DND-41 (cell line): Measurements from ENCODE around the gene SYNDIG1.

ENCODE experiments used
- CTCF ChIP-seq: IDR thresholded peaks from 2 replicates; pipeline ENCODE4 v1.5.1; 2012; ENCODE audit warnings: borderline replicate concordance, low read length, moderate library complexity, mild to moderate bottlenecking; ENCODE audit not compliant: poor library complexity, severe bottlenecking; ENCODE audit errors: extremely low read depth
- EZH2 ChIP-seq: IDR thresholded peaks from 3 replicates; pipeline ENCODE4 v1.6.1; 2012; ENCODE audit warnings: borderline replicate concordance, low read depth, mild to moderate bottlenecking, moderate library complexity, low read length, inconsistent platforms; ENCODE audit not compliant: severe bottlenecking

DNA sequence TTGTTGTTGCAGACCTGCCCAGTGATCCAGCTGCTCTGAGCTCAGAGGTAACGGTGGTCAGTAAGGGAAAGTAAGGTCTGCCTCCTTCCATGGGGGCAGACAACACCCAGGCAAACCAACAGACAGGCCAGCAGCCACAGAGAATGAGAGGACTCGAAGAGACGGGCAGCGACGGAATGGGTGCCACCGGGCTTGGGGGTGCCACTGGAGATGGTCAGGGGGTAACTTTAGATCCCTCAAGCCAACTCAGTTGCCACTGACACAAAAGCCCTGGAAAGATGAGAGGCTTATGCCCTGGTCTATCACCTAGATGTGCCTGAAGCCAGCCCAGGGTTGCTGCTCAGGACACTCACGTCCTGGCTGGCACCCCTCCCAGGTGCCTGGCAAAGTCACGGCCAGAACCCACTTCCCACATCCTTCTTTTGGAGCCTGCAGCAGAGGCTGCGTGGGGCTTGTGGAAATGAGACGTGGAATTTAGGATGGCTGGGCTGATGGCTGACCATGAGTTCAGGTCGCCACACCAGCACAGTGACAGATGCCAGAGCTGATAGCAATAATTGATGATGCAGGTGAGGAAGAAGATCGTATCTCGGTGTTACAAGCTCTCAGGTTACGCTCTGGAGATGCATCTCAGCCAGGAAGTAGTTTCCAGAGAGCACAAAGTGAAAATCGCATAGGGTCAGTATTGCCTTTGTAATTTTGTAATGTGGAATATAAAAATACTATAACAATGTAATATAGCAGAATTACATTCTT lies 209.1 kb downstream of the SYNDIG1 start:
- TF ChIP-seq EZH2 (no peak), CTCF (no peak)
